HG03439 (cell line): ENCODE data around the gene MAEA.

Experiments
- ATAC-seq: cut with Tn5 transposase; IDR thresholded peaks from one replicate; pipeline ENCODE4 v1.9.1; 2021; ENCODE audit warnings: mild to moderate bottlenecking, moderate library complexity; ENCODE audit not compliant: unreplicated experiment

The MAEA gene

DNA sequence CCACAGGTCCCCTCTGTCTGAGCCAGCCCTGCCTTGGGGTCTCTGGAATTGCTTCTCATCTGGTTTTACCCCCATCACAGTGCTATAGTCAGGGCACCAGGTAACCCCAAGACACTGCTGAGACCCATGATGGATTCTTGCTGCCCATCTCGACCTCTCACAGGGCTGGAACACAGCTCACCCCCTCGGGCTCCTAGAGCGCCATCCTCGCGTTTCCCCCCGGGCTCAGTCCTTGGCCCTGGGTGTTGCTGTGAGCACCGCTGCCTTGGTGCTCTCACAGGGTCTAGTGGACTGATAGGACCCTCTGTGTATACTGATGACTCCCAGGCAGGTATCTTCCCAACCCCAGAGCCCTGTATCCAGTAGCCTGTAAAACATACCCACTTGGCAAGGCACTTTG lies 8.8 kb downstream of the MAEA start:
- ATAC-seq = no peak

DNA sequence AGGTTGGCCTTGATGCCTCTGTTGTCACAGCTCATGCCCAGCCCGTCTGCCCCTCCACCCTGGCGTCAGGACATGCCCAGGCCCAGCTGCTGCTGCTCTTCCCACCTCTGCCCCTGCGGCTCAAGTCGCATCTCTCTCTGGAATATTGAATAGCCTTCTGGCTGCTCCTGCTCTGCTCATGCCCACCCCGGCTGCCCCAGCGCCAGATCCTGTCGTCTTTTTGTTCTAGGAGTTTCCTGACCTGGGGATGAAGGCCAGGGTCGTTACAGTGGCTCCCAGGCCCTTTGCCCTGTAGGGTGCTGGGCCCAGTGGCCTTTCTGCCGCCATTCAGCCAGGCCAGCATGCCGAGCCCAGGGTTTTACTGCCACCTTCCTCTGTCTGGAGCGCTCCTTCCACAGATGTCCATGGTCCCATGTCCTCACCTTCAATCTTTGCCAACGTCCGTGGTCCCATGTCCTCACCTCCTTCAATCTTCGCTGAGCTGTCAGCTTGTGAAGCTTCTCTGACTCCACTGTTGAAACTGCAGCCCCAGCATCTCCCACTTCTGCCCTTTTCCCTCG lies 9.7 kb downstream of the MAEA start:
- no peak for ATAC-seq

DNA sequence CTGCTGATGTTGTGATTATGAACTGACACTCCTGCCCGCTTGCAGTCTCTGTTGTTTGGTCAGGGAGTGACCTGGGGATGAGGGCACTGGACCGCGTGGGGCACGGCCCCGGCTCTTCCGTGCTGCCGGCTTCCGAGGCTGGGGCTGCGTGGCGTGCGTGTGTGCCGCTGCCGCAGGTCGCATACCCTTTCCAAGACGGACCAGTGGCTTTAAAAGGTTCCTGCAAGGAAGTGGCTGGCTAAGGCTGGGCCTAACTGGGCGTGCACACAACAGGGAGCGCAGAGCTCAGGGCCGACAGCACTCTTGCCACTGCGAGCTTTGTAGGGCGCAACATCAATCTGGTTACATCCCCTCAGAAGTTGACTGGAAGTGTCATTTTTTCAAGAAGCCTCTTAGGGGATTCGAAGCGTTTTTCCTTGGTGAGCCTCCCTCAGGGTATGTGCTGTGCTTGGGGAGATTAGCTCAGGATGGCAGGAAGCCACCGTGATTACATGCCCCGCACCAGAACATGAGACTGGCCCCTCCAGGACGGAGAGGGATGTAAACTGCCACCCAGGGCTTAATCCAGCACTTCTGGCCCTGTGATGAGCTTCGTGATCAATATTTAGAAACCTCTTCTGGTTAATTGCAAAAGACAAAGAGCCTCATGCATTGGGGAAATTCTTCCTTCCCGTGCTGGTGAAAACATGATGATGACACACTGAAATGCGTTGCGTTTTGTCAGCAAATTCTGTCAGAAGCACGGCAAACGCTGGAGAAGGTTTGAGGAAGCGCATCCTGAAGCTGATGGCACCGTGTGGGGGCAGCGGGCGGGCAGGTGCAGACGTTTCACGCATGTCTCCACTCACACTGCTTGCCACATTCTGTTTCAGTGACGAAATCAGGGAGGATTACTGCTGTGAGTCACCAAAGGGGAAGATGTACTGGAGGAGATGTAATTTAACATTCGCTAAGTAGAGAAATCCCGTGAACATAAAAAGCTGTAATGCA lies 11.1 kb downstream of the MAEA start:
- ATAC-seq = no peak

DNA sequence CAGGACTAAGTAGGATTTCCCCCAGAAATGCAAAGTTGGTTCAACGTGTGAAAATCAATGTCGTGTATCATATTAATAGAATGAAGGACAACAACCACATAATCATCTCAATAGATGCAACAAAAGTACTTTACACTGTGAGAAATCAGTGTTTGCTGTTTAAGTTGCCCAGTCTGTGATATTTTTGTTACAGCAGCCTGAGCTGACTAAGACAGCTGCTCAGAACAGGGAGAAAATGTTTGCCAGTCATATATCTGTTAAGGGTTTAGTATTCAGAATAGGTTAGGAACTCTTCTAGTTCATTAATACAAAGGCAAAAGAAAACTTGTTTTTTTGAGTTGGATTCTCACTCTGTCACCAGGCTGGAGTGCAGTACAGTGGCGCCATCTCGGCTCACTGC lies 12.5 kb downstream of the MAEA start:
- ATAC-seq = no peak

DNA sequence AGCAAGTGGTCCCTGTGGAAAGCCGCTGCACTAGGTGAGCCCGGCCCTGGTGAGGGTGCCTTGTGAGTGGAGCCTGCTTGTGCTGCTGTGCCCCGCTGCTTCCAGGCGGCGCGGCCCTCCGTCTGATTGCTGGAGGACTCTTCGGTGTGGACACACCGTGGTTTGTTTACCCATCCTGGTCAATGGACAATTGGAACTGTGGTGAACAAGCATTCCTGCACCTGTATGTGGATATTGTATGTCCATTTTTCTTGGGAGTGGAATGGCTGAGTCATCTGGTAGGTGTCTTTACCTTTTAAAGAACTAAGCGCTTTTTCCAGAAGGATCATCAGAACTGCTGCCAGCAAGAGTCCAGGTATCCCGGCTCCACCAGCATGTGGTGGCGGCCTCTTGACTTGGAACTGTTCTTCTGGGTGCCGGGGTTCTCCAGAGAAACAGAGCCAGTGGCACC lies 15.6 kb downstream of the MAEA start:
- ATAC-seq = no peak

DNA sequence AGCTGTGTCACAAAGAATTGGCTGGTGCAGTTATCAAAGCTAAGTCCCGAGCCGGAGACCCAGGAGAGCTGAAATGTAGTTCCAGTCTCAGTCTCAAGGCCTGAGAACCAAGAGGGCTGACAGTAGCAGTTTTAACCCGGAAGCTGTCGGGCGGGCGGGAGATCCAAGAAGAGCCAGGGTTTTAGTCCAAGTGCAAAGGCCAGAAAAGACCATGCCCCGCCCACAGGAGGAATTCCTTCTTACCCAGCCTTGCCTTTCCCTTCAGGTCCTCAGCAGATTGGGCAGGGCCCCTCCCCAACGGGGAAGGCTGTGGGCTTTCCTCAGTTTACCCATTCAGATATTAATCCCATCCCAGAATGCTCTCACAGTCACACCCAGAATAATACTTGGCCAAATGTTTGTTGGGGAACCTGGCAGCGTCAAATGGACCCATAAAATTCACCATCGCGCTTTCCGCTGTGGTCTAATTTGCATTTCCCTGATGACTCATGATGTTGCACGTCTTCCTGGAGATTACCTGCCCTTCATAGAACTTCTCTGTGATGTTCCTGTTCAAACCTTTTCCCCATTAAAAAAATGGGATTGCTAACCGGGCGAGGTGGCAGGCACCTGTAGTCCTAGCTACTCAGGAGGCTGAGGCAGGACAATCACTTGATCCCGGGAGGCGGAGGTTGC lies 16.2 kb downstream of the MAEA start:
- ATAC-seq = no peak

DNA sequence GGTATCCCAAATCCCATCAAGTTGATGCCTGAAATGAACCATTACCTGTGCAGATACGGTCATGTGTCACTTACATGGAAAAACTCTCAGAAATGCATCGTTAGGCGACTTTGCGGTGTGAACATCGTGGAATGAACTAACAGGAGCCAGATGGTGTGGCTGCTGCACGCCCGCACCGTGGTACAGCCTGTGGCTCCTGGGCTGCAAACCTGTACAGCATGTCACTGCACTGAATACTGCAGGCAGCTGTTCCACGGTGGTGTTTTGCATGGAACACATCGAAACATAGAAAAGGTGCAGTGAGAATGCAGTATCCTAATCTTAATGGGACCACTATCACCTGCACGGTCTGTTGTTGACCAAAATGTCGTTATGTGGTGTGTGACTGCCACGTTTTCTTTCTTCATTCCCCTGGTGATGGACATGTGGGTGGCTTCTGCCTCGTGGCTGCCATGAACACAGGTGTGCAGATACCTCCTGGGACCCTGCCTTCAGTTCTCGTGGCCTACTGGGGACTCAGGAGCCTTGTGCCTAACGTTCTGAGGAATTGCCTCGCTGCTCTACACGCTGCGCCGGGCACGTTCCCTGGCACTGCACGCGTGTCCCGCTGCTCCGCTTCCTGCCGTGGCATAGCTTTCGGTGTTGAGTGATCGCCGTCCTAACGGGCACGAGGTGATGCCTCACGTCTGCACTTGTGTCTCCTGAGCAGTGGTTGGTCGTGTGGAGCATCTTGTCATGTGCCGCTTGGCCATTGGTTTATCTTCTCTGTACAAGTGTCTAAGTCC lies 18.5 kb downstream of the MAEA start:
- ATAC-seq = no peak

DNA sequence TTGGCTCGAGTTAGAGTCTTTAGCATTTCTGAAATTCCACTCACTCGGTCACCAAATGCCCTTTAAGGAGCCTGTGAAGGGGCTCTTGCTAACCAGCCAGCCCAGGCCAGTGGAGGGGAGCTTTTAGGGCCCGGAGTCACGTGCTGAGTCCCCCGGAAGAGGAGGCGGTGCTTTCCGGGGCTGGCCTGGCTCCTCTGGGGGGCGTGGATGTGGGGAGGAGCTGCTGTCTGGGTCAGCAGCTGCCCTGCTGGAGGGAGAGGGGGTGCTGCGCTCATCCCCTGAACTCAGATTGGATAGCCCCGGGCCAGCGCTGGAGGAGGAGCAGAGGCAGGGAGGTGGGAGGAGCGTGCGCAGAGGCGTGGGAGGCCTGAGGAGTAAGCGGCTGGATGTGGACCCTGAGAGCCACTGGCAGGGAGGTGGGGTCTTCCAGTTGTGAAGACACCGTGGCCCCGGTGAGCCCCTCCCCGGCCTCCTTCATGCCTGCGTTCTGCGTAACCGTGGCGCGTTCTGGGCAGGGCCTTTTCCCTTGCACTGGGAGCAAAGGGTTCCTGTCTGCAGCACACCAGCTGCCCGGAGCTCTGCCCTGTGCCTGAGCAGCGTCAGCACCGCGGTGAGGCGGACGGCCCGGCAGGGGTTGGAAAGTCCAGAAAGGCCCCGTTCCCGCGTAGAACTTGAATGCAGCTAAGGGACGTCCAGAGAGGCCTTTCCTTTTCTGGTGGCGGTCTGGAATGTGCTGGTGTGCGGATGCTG lies 19.7 kb downstream of the MAEA start:
- no peak for ATAC-seq

DNA sequence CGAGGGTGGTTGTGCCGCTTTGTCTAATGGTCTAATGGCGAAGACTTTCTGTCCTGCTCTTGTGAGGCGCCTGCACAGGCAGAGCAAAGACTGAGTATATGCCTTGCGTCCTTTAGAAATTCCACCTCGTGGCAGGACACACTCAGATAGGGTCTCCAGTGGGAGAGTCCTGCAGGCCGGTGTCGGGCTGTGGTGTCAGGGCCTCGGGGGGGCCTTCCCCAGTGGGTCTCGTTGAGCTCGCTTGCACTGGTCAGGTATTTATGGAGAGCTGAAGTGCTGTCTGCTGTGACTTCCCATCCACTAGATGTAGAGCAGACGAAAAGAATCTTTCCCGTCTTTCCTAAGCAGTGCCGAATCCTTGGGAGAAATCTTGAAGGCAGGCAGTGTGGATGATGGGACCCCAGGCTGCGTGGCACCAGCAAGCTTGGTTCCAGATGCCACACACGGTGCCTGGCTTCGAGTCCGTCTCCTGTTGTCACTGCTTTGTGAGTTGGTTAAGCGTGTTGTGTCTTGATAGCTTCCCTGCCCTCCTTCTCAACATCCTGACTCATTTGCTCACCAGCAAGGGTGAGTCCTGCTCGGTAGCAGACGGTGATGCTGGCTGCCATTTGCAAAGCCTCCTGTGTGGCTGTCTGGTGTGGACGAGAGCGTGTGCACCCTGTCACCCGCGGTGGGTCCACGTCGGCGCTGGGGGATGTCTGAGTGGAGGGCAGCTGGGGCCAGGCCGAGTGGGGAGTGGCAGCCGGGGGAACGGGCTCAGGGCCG lies 20.5 kb downstream of the MAEA start:
- no peak for ATAC-seq

DNA sequence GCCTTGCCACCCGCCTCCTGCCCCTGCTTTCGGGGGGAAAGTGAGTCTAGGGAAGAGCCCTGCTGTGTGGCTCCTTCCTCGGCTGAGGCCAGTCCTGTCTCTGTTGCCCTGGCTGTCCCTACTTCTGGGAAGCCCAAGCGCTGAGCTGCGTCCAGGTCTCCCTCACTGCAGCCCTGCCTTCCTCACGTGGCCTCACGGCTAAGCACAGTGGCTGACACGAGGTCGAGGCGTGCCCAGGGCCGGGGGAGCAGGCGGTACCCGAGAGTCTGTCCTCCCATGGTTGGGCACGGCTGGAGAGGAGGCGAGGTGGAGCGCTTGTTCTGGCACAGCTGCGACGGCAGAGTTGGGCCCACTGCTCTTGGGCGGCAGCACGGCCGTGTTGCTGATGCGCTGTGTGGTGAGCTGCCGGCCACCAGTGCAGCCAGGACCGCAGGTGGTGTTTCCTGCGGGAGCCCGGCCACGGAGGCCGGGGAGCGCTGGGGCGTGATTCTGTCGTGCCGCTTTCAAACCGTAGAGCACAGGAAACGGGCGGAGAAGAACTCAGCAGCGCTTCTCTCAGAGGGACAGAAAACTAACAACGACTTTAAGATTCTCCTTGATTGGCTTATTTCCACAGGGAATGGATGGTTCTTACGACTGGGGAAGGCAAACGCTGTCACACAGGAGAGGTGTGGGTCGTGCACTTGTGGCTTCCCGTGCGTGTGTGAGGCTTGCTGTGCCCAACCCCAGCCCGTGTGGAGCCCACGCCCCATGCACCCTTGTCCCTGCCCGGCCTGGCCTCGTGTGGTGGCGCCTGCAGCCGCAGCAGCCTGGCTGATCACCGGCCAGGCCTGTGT lies 21.3 kb downstream of the MAEA start:
- ATAC-seq = no peak

DNA sequence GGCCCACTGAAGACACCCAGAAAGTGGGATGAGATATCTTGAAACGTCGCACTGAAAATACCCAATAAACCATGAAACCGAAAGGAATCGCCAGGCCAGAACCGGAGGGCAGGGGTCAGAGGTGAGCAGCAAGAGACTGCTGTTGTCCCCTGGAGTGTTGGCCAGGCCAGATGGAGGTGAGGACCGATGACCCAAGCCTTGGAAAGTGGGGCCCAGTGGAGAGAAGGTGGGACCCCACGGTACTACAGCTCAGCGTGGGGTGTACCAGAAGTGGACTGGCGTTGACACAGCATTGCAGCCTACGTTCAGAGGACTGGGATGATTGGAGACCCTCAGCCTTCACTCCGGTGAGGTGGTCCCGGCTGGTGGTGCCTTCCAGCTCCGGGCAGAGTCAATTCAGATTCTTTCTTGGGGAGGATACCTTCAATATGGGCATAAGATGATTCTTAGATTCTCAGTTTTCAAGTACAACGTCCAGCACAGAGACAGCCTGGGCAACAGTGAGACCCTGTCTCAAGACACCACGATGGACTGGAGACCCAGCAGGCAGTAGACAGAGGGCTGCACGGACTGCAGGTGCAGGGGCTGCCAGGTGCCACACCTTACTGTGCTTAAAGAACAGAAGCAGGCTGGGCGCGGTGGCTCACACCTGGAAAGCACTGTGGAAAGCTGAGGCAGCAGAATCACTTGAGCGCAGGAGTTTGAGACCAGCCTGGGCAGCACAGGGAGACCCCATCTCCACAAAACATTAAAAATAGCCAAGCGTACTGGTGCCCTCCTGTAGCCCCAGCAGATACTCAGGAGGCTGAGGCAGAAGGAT lies 23.3 kb downstream of the MAEA start:
- ATAC-seq = no peak

DNA sequence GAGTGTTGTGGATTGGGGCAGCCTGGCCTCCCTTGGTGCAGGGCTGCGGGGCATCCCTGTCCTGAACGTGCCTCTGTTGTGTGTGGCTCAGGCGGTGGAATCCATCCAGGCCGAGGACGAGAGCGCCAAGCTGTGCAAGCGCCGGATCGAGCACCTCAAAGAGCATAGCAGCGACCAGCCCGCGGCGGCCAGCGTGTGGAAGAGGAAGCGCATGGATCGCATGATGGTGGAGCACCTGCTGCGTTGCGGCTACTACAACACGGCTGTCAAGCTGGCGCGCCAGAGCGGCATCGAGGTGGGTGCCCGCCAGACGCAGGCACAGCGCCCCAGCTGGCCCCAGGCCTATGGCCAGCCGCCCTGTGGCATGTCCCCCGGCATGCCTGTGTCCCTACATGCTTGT lies 25.6 kb downstream of the MAEA start:
- no peak for ATAC-seq

DNA sequence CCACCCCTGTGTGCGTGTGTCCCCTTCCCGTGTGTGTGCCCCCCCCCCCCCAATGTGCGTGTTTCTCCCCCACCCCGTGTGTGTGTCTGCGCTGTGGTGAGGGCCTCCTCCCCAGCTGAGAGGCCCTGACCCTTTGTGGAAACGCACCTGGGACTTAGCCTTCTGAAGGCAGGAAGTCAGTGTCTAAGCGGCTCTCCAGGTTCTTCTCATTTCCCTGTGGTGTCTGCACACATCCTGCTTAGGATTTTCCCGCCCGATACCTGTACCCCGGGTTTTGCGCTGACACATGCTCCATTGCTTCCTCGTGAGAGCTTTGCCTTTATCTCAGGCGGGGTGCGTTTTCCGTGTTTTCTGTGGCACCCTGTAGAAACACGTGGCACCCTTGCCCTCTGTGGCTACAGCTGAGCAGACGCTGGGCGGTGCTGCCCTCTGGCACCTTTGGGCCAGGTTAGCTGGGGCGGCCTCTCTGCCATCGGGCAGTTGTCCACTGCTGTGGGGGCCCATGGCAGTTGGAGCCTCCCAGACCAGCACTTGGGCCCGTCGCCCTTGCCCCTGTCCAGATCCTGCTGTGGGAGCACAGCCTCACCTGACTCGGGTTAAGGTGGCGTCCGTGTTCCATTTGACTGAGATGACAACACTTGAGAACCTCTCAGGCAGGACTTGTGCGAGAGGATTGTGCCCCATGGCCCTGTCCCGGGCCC lies 26.3 kb downstream of the MAEA start:
- no peak for ATAC-seq

DNA sequence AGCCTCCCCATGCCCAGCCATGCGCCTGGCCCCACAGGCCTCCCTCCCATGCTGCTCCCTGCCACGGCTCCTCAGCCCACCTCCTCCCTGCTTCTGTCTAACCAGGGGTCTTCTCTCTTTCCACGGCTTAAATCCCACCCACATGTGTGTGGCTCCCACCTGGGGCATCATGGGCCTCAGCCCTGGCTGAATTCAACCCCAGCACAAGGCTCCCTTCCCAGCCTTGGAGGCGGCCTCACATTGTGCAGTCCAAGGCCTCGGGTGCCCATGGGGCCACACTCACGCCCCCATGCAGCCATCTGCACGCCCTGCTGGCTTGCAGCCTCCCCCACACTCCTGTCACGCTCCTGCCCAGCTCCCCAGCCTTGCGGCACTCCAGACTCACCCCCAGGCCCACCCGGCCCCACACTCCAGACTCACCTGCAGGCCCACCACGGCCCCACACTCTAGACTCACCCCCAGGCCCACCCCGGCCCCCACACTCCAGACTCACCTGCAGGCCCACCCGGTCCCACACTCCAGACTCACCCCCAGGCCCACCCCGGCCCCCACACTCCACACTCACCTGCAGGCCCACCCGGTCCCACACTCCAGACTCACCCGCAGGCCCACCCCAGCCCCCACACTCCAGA lies 27.0 kb downstream of the MAEA start:
- ATAC-seq = no peak

DNA sequence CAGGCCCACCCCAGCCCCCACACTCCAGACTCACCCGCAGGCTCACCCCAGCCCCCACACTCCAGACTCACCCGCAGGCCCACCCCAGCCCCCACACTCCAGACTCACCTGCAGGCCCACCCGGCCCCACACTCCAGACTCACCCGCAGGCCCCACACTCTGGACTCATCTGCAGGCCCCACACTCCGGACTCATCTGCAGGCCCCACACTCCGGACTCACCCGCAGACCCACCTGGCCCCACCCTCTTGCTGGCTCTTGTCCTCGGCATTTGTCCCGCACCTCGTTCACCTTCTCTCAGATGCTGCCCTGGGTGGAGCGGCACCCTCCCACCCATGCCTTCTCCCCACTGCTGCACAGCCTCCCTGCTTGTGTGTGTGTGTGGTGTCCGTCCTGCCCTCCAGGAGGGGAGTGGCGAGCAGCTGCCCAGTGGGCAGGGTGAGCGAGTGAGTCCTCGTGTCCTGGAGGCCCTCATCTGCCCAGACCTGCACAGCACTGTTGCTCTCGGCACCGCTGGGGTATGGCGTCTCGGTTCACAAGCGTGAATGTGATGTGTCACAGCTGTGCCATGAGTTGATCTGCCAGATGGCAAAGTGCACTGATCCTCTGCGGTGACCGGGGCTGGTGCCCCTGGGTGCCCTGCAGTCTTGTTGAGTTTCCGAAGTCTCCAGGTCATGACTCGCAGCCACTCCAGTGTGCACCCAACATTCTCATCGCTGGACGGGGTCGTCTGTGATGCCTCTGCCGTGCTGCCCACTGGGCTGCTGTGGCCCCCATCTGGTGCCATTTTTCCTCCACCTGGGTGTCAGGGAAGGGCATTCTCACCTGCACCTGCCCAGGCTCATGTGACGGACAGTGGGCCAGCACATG lies 27.7 kb downstream of the MAEA start:
- ATAC-seq = no peak

DNA sequence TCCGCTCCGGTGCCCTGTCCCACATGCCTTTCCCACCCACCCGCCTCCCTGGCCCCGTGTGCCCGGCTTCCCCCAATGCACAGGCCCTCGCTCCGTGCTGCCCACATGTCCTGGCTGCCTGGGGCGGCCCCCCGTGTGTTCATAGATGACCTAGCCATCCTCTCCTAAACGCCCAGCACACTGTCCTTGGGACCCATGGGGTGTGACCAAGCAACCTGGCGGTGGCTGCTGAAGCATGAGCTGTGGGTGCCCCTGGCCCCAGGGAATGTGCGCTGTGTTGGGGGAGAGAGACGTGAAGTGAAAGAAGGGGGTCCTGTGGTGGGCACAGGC lies 28.3 kb downstream of the MAEA start:
- ATAC-seq = no peak
